Measurements from ENCODE around the gene ACADVL. TPM values are rescaled to one million over a fixed set of nuclear protein-coding genes. Genes with fewer than 3 reads are reported as not detected.

ACADVL gene
- total RNA-seq, 6 experiments from 2014 or later: 378 to 463 (median 405) TPM

DNA sequence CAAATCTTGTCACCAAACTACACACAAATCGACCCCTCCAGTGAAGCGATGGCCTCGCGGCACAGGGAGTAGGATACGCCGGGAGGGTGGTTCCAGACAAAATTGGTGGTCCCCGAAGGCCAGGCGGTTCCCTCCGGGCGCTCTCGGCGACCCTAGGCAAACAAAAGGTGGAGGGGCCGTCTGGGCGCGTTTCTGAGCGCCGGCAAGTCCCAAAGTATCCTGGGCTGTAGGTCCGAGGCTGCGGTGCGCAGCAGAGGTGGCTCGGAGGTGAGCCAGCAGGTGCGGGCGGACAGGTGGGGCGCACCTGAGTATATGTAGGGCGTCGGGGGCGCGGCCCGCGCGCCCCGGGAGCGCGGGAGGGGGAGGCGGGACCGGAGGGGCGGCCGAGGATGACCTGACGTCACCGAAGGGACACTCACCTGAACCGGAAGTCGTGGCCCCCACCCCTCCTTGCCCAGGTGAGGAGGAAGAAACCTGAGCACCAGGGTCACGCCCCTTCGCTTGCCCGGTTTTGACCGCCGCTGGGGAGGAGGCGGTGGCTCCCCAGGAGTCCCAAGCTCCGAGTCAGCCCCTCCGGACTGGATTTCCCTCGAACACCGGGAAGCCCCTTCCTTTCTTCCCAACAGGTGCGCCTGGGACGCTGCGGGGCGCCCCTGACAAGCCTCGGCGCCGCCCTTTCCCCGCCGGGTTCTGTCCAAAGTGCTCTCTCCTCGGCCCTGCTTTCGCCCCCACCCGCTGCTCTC is 42.6 kb downstream of the ACADVL start, which contains the start of gene CLDN7:
TSS of gene CLDN7 (minus strand) at position 287 of the 743 bp plus-strand sequence. CDS start 435 bp downstream, outside the sequence.
- H3K27ac Mint-ChIP-seq: peak within 1 kb of the TSS; percentile 30
- H3K9me3 Mint-ChIP-seq: peaks cover 4% of the 10 kb centered on the region
- peak within 1 kb of the TSS; percentile 78 for H3K4me3 Mint-ChIP-seq
- peaks cover 10% of the 10 kb centered on the region for H3K27me3 Mint-ChIP-seq (ENCODE audit: insufficient read depth)
- H3K36me3 Mint-ChIP-seq (ENCODE audit: low read depth): peaks cover 5% of the 10 kb centered on the region
- no peak for DNase-seq
- peaks cover 32% of the 10 kb centered on the region for H3K4me1 Mint-ChIP-seq (ENCODE audit: low read depth)
- TF ChIP-seq, protein P1, sequence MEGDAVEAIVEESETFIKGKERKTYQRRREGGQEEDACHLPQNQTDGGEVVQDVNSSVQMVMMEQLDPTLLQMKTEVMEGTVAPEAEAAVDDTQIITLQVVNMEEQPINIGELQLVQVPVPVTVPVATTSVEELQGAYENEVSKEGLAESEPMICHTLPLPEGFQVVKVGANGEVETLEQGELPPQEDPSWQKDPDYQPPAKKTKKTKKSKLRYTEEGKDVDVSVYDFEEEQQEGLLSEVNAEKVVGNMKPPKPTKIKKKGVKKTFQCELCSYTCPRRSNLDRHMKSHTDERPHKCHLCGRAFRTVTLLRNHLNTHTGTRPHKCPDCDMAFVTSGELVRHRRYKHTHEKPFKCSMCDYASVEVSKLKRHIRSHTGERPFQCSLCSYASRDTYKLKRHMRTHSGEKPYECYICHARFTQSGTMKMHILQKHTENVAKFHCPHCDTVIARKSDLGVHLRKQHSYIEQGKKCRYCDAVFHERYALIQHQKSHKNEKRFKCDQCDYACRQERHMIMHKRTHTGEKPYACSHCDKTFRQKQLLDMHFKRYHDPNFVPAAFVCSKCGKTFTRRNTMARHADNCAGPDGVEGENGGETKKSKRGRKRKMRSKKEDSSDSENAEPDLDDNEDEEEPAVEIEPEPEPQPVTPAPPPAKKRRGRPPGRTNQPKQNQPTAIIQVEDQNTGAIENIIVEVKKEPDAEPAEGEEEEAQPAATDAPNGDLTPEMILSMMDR (IDR thresholded peaks at IDR 0.05): no peak

DNA sequence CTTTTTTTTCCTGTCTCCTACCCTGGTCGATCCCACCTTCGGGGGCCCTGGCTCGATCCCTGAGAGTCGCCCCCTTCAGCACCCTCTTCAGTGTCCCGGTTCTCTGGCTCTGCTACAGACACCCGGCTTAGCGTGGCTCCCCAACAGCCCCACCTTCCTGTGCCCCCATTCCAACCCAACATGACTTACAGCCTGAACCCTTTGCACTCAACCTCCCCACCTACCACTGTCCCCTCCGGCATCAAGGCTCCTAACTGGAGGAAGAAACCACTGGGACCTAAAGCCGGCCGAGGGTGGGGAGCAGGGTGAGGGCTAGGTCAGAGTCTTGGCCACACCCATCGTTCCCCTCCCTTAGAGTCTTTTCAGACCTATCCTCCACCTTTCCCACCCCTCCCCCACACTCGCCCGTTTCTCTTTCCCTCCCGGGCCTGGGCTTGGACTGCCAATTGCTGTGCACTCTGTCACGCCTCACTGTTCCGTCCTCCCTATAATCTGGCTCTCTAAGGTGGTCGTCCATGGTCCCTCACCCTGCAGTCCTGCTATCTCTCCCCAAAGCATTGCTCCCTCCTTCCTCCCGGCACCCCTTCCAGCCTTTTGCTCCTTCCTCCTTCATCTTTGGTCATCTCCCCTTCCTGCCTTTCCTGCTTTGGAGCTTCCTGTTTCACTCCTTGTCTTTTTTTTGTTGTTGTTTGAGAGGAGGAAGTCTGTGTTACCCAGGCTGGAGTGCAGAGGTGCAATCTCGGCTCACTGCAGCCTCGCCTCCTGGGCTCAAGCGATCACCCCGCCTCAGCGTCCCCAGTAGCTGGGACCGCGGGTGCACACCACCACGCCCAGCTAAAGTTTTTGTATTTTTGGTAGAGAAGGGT is 43.4 kb downstream of the ACADVL start:
- Mint-ChIP-seq H3K4me1 (ENCODE audit: low read depth) (peaks cover 32% of the 10 kb centered on the region), H3K27ac (peak overlapping the region; percentile 30), H3K4me3 (peak overlapping the region; percentile 78), H3K27me3 (ENCODE audit: insufficient read depth) (peaks cover 10% of the 10 kb centered on the region), H3K36me3 (ENCODE audit: low read depth) (peaks cover 5% of the 10 kb centered on the region), H3K9me3 (peaks cover 4% of the 10 kb centered on the region)
- DNase-seq: no peak
- TF ChIP-seq, protein P1 (IDR thresholded peaks at IDR 0.05): no peak

DNA sequence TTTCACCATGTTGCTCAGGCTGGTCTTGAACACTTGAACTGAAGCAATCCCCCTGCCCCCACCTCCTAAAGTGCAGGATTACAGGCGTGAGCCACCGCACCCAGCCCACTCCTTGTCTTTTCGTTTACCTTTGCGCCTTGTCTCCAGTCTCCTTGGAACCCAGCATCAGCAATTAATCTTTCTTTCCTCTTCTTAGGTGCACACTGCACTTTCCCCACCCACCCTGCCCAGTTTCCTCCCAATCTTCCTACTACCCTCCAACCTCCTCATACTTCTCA is 44.0 kb downstream of the ACADVL start:
- Mint-ChIP-seq H3K27me3 (ENCODE audit: insufficient read depth) (peaks cover 10% of the 10 kb centered on the region), H3K4me1 (ENCODE audit: low read depth) (peaks cover 32% of the 10 kb centered on the region), H3K4me3 (peak overlapping the region; percentile 78; the same call in 1 of the 2 replicates), H3K36me3 (ENCODE audit: low read depth) (peaks cover 5% of the 10 kb centered on the region), H3K9me3 (peaks cover 4% of the 10 kb centered on the region), H3K27ac (no peak overlapping the region)
- no peak for DNase-seq
- TF ChIP-seq, protein P1 (IDR thresholded peaks at IDR 0.05): no peak

DNA sequence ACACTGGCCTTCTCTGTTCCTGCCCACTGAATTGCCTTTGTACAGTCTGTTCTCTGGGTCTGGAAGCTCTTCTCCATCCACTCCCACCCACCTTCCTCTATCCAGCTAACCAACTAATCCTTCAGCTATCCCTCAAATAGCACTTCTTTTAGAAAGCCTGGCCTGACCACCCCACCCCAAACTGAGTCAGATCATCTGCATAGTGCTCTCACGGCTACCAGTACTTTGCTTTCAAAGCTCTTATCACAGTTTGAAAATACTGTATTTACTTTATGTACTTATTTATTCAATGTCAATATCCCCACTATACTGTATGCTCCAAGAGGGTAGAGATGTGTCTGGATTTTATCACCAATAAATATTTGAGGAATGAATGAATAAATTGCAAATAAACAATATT is 47.0 kb downstream of the ACADVL start:
- Mint-ChIP-seq H3K36me3 (ENCODE audit: low read depth) (peaks cover 5% of the 10 kb centered on the region), H3K4me1 (ENCODE audit: low read depth) (peaks cover 38% of the 10 kb centered on the region), H3K9me3 (peaks cover 4% of the 10 kb centered on the region), H3K27ac (peak overlapping the region; percentile 86), H3K4me3 (peak overlapping the region; percentile 45; the same call in 1 of the 2 replicates), H3K27me3 (ENCODE audit: insufficient read depth) (peaks cover 12% of the 10 kb centered on the region)
- TF ChIP-seq, protein P1 (IDR thresholded peaks at IDR 0.05): no peak
- DNase-seq: peak; percentile 8

Small RNA genes lying within 50 kb of the gene (microRNA-seq; reads per million reads assigned to microRNA genes)
- 3,089 reads per million, percentile 84 among the genes with 10 or more reads in this experiment for gene MIR324

Other genes with a start within 250 kb of the ACADVL start
- not detected for gene ALOX12, start 223.9 kb upstream of the ACADVL start, total RNA-seq (2021; fragmentation: NEBNext Ultra II Directional; extraction: Animal tissue kit (Norgen Biotek cat#: 25700))
- 100 to 1,000 TPM; 286 to 382 (median 343) TPM for gene RNASEK, start 207.3 kb upstream of the ACADVL start, total RNA-seq (2021; fragmentation: NEBNext Ultra II Directional; extraction: Animal tissue kit (Norgen Biotek cat#: 25700))
- gene BCL6B, start 196.9 kb upstream of the ACADVL start, total RNA-seq (2021; fragmentation: NEBNext Ultra II Directional; extraction: Animal tissue kit (Norgen Biotek cat#: 25700)): not detected
- 1 to 10 TPM; 1.6 to 3.4 (median 1.9) TPM for gene SLC16A13, start 183.9 kb upstream of the ACADVL start, total RNA-seq (2021; fragmentation: NEBNext Ultra II Directional; extraction: Animal tissue kit (Norgen Biotek cat#: 25700))
- gene SLC16A11, start 175.8 kb upstream of the ACADVL start, total RNA-seq (2021; fragmentation: NEBNext Ultra II Directional; extraction: Animal tissue kit (Norgen Biotek cat#: 25700)): not detected
- gene CLEC10A, start 139.7 kb upstream of the ACADVL start, total RNA-seq (2021; fragmentation: NEBNext Ultra II Directional; extraction: Animal tissue kit (Norgen Biotek cat#: 25700)): not detected
- not detected for gene ASGR2, start 105.1 kb upstream of the ACADVL start, total RNA-seq (2021; fragmentation: NEBNext Ultra II Directional; extraction: Animal tissue kit (Norgen Biotek cat#: 25700))
- 1 to 10 TPM in 2 of 6 experiments, under 1 TPM in 4; 0.71 to 1.4 (median 0.83) TPM for gene ASGR1, start 40.6 kb upstream of the ACADVL start, total RNA-seq (2021; fragmentation: NEBNext Ultra II Directional; extraction: Animal tissue kit (Norgen Biotek cat#: 25700))
- gene DLG4, start 102 bp upstream of the ACADVL start, total RNA-seq (2021; fragmentation: NEBNext Ultra II Directional; extraction: Animal tissue kit (Norgen Biotek cat#: 25700)): 10 to 100 TPM; 27.8 to 34.3 (median 28.1) TPM
- gene DVL2, start 14.6 kb downstream of the ACADVL start, total RNA-seq (2021; fragmentation: NEBNext Ultra II Directional; extraction: Animal tissue kit (Norgen Biotek cat#: 25700)): 10 to 100 TPM; 24.9 to 29.1 (median 27.0) TPM
- gene PHF23, start 19.5 kb downstream of the ACADVL start, total RNA-seq (2021; fragmentation: NEBNext Ultra II Directional; extraction: Animal tissue kit (Norgen Biotek cat#: 25700)): 10 to 100 TPM; 57.0 to 75.0 (median 68.2) TPM
- 100 to 1,000 TPM; 399 to 470 (median 426) TPM for gene GABARAP, start 22.5 kb downstream of the ACADVL start, total RNA-seq (2021; fragmentation: NEBNext Ultra II Directional; extraction: Animal tissue kit (Norgen Biotek cat#: 25700))
- 100 to 1,000 TPM; 127 to 168 (median 146) TPM for gene CTDNEP1, start 31.8 kb downstream of the ACADVL start, total RNA-seq (2021; fragmentation: NEBNext Ultra II Directional; extraction: Animal tissue kit (Norgen Biotek cat#: 25700))
- gene ELP5, start 32.3 kb downstream of the ACADVL start, total RNA-seq (2021; fragmentation: NEBNext Ultra II Directional; extraction: Animal tissue kit (Norgen Biotek cat#: 25700)): 10 to 100 TPM; 28.7 to 36.1 (median 34.0) TPM
- gene CLDN7, start 42.5 kb downstream of the ACADVL start, total RNA-seq (2021; fragmentation: NEBNext Ultra II Directional; extraction: Animal tissue kit (Norgen Biotek cat#: 25700)): 1 to 10 TPM in 4 of 6 experiments, under 1 TPM in 2; 0.43 to 3.0 (median 1.7) TPM
- under 1 TPM in 5 of 6 experiments, not detected in 1; 0.07 to 0.09 (median 0.09) TPM for gene SLC2A4, start 61.8 kb downstream of the ACADVL start, total RNA-seq (2021; fragmentation: NEBNext Ultra II Directional; extraction: Animal tissue kit (Norgen Biotek cat#: 25700))
- gene YBX2, start 74.7 kb downstream of the ACADVL start, total RNA-seq (2021; fragmentation: NEBNext Ultra II Directional; extraction: Animal tissue kit (Norgen Biotek cat#: 25700)): not detected
- gene EIF5A, start 87.7 kb downstream of the ACADVL start, total RNA-seq (2021; fragmentation: NEBNext Ultra II Directional; extraction: Animal tissue kit (Norgen Biotek cat#: 25700)): 1,000 to 10,000 TPM; 1,011 to 1,116 (median 1,072) TPM
- gene GPS2, start 95.4 kb downstream of the ACADVL start, total RNA-seq (2021; fragmentation: NEBNext Ultra II Directional; extraction: Animal tissue kit (Norgen Biotek cat#: 25700)): 10 to 100 TPM; 34.7 to 45.2 (median 40.7) TPM
- gene NEURL4, start 109.4 kb downstream of the ACADVL start, total RNA-seq (2021; fragmentation: NEBNext Ultra II Directional; extraction: Animal tissue kit (Norgen Biotek cat#: 25700)): 10 to 100 TPM; 18.7 to 24.6 (median 20.4) TPM
- gene ACAP1, start 116.6 kb downstream of the ACADVL start, total RNA-seq (2021; fragmentation: NEBNext Ultra II Directional; extraction: Animal tissue kit (Norgen Biotek cat#: 25700)): 1 to 10 TPM; 3.2 to 6.4 (median 4.9) TPM
- 10 to 100 TPM; 11.2 to 14.5 (median 12.6) TPM for gene KCTD11, start 132.2 kb downstream of the ACADVL start, total RNA-seq (2021; fragmentation: NEBNext Ultra II Directional; extraction: Animal tissue kit (Norgen Biotek cat#: 25700))
- gene TMEM95, start 135.2 kb downstream of the ACADVL start, total RNA-seq (2021; fragmentation: NEBNext Ultra II Directional; extraction: Animal tissue kit (Norgen Biotek cat#: 25700)): not detected
- gene TNK1, start 161.2 kb downstream of the ACADVL start, total RNA-seq (2021; fragmentation: NEBNext Ultra II Directional; extraction: Animal tissue kit (Norgen Biotek cat#: 25700)): under 1 TPM; 0.20 to 0.41 (median 0.26) TPM
- 100 to 1,000 TPM in 1 of 6 experiments, 10 to 100 TPM in 5; 85.6 to 114 (median 98.5) TPM for gene PLSCR3, start 174.6 kb downstream of the ACADVL start, total RNA-seq (2021; fragmentation: NEBNext Ultra II Directional; extraction: Animal tissue kit (Norgen Biotek cat#: 25700))
- gene TMEM256, start 184.2 kb downstream of the ACADVL start, total RNA-seq (2021; fragmentation: NEBNext Ultra II Directional; extraction: Animal tissue kit (Norgen Biotek cat#: 25700)): 10 to 100 TPM; 52.2 to 79.1 (median 72.3) TPM
- 10 to 100 TPM; 41.3 to 57.3 (median 46.2) TPM for gene NLGN2, start 187.9 kb downstream of the ACADVL start, total RNA-seq (2021; fragmentation: NEBNext Ultra II Directional; extraction: Animal tissue kit (Norgen Biotek cat#: 25700))
- not detected for gene SPEM1, start 200.4 kb downstream of the ACADVL start, total RNA-seq (2021; fragmentation: NEBNext Ultra II Directional; extraction: Animal tissue kit (Norgen Biotek cat#: 25700))
- not detected for gene SPEM2, start 205.7 kb downstream of the ACADVL start, total RNA-seq (2021; fragmentation: NEBNext Ultra II Directional; extraction: Animal tissue kit (Norgen Biotek cat#: 25700))
- not detected for gene SPEM3, start 208.9 kb downstream of the ACADVL start, total RNA-seq (2021; fragmentation: NEBNext Ultra II Directional; extraction: Animal tissue kit (Norgen Biotek cat#: 25700))
- 1 to 10 TPM; 2.2 to 2.9 (median 2.8) TPM for gene TMEM102, start 215.5 kb downstream of the ACADVL start, total RNA-seq (2021; fragmentation: NEBNext Ultra II Directional; extraction: Animal tissue kit (Norgen Biotek cat#: 25700))
- gene FGF11, start 219.6 kb downstream of the ACADVL start, total RNA-seq (2021; fragmentation: NEBNext Ultra II Directional; extraction: Animal tissue kit (Norgen Biotek cat#: 25700)): under 1 TPM in 3 of 6 experiments, not detected in 3; 0.10 to 0.31 (median 0.24) TPM
- 1 to 10 TPM; 2.0 to 2.8 (median 2.4) TPM for gene CHRNB1, start 225.1 kb downstream of the ACADVL start, total RNA-seq (2021; fragmentation: NEBNext Ultra II Directional; extraction: Animal tissue kit (Norgen Biotek cat#: 25700))

Data from HFFc6 (cell line).